ENCODE results near the gene CCDC92.

DNA sequence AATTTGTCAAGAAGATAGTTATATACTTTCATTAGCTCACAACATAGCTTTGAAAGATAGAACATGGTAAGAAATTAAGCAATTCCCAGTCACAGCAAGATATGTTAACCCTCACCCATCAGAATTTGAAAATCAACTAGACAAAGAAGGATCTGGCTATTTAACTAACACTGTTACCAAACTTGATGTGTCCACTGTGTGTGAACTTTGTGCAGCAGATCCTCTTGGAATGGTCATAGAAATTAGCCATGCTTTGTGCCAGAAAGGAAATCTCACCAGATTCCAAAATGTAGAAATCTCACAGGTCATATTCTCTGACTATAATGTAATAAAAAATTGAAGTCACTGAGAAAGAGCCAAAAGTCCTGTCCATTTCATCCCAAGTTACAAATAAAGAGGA, 46.5 kb upstream of the CCDC92 start:
- TF ChIP-seq, protein P1, sequence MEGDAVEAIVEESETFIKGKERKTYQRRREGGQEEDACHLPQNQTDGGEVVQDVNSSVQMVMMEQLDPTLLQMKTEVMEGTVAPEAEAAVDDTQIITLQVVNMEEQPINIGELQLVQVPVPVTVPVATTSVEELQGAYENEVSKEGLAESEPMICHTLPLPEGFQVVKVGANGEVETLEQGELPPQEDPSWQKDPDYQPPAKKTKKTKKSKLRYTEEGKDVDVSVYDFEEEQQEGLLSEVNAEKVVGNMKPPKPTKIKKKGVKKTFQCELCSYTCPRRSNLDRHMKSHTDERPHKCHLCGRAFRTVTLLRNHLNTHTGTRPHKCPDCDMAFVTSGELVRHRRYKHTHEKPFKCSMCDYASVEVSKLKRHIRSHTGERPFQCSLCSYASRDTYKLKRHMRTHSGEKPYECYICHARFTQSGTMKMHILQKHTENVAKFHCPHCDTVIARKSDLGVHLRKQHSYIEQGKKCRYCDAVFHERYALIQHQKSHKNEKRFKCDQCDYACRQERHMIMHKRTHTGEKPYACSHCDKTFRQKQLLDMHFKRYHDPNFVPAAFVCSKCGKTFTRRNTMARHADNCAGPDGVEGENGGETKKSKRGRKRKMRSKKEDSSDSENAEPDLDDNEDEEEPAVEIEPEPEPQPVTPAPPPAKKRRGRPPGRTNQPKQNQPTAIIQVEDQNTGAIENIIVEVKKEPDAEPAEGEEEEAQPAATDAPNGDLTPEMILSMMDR (IDR thresholded peaks at IDR 0.05), result no peak
- TF ChIP-seq POLR2A (IDR thresholded peaks at IDR 0.05), result no peak

Measured in uterus (tissue), 2 donors.